HG02970 (cell line): ENCODE measurements around the gene UBAC2.

Experiments used
- ATAC-seq: cut with Tn5 transposase; IDR thresholded peaks from one replicate; pipeline ENCODE4 v1.9.1; 2021; ENCODE audit warnings: mild to moderate bottlenecking, moderate library complexity, moderate number of reproducible peaks; ENCODE audit not compliant: unreplicated experiment, low FRiP score

UBAC2 gene

DNA sequence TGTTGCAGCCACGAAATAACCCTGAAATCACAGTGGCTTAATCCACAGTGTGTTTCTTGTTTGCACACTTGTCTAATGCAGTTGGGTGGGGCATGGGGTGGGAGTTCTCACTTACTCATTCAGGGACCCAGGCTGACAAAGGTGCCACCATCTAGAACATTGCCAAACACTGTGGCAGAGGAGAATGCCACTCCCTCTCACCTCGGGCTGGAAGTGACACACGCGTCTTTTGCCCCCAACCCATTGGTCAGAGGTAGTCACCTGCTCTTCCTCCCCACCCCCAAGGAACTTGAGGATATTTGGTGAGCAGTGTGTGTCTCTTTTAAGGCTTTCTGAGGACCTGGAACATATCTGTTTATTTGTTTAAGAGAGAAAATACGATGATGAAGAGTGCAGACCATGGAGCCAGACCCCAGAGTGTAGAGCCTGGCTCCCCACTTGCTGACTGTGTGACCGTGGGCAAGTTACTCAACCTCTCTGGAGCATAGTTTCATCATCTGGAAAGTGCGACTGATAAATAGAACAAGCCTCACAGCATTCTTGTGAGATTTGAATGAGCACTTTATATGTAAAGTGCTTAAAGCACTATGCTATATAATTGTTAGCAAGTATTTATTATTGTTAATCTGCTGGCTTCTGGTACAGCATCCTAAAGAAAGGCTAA, 89.2 kb downstream of the UBAC2 start:
- ATAC-seq = no peak

DNA sequence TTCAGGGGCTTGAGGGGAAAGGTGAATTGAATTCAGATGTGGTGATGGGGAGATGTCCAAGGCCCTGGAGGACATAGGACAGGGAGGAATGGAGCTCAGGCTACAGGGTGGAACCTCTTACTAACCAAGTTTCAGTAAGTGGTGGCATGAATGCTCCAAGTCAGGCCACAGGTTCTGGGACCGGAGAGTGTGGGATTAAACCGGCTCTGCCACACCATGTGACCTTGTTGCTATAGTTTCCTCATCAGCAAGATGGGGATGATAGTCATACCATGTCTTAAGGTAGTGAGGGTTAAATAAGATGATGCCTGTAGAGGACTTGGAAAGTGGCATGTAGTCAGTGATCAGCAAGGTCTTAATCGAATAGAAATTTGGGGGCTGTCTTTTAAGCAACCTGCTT, 90.2 kb downstream of the UBAC2 start:
- ATAC-seq = no peak

DNA sequence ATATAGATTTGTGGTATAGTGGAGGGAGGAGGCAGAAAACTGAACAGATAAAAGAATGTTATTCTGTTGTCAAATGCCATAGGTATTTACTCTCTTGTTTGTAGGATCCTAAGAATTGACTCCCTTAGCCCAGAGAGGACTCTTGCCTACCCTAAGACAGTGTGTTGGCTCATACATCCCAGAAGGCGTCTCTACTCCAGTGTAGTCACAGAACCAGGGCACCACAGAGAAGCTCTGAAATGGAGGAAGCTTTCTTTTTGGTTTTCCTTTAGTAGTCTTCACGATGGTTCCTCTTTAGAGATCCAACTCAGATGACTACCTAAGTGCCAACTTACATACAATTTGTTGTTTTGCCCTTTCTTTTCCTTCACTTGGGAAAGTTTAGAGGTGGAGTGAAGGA, 92.5 kb downstream of the UBAC2 start:
- ATAC-seq = no peak

DNA sequence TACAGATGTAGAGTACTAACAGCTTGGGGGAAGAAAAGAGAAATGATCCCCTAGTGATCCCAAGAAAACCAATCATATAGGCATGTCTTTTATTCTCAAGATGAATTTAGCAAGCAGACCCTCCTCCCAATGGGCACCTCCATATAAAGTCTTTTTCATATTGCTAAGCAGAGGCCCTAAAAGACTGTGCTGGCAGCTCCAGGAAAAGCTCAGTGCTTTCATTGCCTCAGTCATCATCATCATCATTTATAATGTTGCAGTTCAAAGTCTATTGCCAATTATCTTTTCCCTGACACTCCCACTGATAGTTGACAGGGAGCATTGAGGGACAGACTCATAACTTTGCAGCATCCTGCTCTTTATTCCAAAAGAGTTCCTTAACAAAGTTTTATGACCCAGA, 93.5 kb downstream of the UBAC2 start:
- no peak for ATAC-seq

DNA sequence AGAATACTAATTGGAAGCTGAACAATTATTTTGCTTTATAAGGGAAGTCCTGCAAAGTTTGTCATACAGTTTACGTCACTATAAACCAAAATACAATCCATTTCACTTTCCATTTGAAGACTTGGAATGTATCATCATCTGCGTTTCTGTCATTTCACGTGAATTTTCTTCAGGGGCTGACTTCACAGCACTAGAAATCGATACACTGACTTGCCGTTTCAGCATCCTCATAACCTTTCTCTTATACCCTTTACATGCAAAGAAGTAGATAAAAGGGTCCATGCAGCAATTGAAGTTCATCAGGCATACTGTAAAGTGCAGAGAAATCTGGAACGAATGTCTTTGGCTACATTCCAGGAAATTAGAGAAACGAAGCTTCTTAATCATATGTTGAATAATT, 94.3 kb downstream of the UBAC2 start:
- ATAC-seq = no peak

DNA sequence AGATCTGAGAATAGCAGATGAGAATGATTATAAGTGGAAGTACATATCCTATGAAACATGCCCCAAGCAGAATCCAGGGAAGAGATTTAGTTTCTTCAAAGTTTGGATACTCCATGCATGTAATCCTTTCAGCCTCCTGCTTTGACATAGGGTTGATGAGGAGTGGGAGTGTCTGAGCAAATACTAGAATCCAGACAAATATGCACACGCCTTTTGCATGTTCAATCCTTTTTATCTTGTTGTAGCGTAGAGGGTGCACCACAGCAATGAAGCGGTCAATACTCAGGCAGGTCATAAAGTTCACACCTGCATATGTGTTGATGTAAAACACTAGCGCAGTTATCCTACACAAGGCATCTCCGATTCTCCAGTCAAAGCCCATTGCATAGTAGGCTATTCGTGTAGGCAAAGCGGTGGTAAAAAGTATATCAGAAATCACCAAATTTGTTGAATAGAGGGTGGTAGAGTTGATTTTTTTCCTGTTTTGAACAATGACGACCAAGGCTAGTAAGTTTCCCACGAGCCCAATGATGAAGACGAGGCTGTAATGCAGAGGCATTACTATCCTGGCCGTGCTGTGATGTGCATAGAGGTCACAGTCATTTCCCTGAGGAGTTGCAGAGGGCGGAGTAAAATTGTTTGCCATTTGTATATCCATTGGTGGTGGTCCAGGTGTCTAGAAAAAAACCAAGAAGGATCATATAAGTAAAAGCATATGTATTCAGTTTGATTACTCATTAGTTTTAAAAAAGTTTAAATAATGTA, 95.0 kb downstream of the UBAC2 start:
- ATAC-seq = no peak

DNA sequence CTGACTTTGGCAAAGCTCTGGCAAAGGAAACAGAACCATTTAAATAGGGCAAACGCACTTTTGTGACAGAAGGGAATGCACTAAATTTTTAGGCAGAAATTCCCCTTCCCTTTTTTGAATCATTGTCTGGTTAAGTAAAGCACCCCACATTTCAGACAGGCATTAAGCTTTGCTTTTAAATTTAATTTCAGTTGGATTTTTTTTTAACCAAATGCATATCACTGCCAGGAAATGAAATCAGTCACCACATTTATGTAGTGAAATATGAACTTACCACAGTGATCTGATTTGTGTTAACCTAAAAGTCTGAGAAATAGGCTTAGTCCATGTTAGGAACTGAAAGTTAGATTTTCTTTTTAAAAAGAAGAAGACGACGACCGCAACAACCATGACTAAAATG, 95.7 kb downstream of the UBAC2 start:
- no peak for ATAC-seq

DNA sequence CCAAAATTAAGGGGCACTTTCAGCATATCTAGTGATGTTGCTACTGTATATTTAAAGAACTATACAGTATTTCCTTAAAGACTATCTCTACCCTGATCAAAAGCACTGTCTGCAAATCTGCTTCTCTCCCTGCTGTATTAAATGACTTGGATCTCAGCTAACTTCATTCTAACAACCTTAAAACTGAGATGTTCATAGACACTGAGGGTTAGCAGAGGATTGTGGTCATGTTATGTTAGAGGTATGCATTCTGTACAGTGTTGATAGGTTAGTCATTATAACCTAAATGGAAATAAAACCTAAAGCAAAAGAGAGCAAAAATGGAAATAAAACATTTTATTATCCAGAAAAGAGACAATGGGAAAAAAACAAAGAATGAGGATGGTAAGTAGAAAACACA, 96.7 kb downstream of the UBAC2 start:
- ATAC-seq = no peak

DNA sequence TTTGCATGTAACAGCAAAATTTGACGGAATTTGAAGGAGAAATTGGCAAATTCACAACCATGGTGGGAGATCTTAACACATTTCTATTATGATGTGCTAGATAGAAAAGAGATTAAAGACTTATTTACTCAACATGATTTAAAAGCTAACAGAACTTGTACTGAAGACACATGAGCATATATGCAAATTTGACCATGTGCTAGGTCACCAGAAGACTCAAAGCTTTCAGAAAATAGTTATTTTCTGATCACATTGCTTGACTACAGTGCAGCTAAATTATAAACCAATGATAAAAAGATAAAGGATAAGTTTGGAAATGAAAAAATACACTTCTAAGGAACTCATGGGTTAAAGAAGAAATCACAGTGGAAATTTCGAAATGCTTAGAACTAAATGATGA, 97.4 kb downstream of the UBAC2 start:
- ATAC-seq = no peak

DNA sequence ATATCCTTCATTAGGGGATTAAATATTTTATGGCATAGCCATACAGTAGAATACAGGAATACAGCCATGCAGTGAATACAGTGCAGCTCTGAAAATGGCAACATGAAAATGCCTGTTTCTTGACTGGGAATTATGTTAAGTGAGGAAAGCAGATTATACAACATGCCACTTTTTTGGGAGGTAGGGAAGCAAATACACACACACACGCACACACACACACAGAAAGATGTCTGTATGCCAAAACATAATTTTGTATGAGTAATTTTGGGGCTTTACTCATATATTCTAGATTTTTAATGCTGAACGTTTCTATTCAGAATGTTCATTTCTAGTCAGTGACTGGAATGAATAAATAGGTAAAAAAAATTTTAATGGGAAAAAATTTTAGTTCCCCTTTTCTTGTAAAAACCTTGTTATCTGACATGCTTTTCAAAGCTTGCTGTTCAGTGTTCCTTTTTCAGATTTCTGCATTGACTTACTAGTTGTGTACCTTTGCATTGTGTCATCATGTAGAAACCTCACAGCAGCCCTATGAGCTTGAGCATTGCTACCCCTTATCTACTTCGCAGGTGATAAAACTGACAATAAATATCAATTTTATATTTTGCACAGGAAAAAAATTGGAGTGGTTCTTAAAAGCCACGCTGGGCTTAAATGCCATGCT, 98.7 kb downstream of the UBAC2 start:
- no peak for ATAC-seq

DNA sequence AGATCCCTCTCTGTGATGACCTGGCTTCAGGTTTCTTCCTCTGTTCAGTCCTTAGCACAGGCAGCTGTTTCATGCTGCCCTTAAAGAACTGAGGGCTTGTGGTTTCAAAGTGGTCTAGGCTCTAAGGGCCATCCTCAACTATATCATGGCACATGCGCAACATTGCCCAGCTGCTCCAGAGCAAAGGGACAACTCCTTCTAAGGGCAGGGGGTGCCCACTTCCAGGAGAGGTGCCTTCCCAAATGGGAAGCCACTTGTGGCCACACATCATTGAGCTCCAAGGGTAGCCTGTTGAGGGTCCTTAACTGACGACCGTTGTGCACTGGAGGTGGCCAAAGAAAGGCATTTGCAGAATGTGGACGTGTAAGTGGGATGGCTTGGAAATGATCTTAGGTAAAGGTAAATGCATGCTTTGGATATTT, 99.3 kb downstream of the UBAC2 start:
- ATAC-seq = no peak

DNA sequence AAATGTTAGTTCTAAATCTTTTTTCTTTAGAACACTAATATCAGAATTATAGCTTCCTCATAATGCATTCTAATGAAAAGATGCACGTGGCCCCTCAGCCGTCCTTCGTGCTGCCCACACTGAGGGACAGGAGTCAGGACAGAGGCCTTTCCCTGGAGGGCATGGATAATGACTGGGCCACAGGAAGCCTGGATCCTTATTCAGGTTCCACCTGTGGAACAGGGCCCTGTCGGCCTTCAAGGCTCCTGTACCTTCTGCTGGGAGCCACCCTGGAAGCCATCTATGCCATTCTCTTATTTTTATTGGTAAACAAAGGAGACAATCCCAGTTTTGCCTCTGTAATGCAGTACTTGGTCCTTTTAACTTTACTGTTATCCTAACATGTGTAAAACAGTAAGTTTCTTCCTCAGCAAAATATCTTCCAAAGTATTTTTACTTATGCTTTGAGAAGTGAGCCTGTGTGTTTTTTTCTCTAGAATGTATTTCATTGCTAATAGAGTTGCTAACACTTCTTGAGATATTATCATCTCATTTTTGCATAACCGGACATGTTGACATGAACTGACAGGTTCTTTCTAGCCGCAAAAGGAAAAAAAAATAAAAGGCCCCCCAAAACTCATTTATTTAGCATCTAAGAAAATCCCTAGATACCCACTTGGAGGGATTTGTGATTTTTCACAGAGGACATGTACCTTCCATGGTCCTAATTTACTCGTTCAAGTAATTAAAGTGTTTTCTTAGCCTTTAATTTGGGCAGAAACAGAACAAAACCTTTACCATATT, 100.6 kb downstream of the UBAC2 start:
- ATAC-seq = no peak

DNA sequence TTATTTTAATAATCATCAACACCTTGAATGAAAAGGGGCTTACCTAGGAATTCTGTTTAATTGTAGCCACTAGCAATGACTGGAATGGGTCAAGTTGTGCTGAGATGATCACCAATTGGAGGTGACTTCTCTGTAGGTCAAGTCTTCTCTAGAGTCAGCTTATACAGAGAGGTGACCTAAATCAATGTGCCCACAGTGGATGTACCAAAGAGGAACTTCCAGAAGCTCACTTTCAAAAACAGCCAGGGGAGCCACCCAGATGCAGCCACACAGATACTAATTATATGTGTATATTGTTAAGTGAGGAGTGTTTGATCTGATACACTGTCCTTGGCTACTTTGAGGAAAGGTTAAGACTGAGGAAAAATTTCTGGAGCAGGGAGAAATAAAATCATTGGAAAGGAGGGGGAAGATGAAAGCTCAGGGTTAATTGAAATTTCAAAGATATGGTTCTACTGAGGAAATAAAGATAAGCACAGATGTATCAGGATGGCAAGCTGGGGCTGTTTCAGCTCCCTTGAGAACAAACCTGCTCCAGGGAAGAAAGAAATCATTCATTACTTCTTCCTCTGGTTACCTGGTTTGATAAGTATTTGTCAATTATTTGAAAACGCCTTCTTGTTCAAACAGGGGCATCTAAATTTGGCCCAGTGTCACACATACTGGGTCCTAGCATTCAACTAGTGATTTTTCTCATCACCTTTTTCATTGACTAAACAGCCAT, 101.4 kb downstream of the UBAC2 start:
- ATAC-seq = no peak

DNA sequence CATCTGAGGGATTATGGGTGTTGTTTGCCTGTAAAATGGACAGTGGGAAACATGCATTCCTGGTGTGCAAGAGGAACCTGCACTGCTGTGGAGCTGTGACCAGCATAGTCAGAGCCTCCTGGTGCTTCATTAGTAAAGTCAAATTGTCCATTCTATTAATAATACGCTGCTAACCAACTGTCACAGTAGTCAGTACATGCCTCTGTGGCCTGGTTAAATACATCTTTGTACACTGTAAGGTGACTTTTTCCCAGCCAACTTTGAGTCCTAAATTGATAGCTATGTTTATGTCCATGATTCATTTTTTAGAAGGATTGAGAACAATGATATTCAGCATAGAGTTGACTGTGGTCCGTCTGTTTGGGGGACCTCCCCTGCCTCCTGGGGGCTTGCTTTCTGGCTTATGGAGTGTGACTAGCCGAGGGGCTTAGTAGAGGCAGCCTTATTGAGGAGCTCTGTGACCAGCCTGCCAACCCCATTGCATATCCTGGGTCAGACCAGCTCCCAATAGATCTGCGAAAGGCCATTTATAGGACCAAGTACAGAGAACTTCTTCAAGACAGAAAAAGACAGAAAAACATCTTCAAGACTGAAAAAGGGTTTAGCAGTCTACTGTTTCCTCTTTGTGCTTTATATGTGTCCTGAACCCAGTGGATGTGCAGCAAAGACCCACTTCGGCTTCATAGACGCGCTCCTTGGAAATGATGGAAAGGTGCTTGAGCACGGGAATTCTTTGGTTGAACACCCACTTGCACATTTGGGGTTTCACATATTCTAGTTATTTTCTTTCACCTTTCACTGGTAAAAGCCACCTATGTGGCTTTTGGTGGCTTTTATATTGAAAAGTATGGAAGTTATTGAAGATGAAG, 102.2 kb downstream of the UBAC2 start:
- ATAC-seq = no peak

DNA sequence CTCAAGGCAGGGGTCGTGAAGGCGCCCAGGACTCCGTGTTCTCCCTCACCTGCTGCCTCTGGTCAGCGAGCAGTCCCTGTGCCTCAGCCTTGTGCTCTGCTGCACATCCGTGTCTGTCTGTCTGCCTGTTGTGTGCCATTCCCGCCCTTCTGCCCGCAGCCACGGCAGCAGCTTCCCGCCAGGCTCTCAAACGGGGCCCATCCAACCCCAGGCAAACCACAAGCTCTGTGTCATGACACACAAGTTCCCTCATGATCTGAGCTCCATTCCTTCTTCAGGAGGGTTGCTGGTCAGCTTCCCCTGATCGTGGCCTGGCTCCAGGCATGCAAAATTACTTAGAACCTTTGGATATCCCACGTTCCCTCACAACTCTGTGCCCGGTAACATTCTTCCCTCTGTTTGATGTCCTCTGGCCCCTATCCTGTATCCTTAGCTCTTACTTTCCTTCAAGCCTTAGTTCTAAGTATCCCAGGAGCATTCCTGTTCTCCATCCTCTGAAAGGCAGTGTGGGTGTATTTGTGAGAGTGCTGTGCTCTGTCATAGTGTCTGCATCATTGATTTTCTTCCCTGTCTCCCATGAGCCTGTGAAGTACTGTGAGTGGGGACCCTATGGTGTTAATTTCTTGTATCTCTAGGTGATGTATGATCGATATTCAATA, 103.3 kb downstream of the UBAC2 start:
- no peak for ATAC-seq

DNA sequence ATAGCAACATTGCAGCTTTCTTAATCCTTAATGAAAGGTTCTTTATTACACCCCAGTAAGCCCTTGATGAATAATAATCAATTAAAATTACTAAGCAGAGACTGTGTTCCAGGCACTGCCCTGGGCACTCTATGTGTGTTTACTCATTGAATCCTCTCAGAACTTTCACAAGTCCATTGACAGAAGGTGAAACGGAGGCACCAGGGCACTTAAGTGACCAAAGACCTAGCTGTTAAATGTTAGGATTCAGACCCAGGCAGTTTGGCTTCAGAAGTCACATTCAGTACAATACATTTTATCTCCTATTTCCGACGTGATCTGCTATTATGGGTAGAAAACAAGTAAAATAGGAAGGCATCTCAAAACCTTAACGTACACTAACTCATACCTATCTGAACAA, 103.9 kb downstream of the UBAC2 start:
- no peak for ATAC-seq

DNA sequence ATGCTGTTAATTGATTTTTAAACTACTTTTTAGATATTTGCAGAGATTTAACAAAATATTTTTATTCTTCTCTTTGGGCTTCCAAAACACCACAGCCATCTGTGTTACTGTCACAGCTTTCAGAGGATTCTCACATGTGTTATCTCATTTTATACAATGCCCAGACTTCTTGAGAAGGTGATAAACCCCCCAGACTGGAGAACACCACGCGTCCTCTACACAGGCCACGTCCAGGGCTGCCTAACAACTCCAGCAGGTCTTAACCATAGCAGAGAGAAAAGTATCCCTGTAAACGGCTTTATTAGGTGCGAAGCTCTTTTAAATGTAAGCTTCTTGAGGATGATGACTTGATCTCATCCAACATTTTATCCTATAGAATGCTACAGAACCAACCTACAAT, 104.5 kb downstream of the UBAC2 start:
- ATAC-seq = no peak

DNA sequence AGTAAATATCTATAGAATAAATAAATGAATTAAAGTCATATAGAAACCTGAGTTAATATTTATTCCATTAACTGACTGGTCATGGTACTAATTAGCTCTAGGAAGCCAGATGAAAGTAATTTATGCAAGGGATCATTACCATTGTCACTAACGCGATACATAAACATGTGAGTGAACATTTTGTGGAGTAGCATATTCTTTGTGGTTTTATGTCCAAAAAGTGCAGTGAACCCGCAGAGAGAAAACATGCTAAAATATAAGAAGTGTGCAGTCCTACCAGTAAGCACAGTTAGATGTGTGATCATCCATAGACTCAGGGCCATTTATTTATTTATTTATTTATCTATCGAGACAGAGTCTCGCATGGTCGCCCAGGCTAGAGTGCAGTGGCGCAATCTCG, 104.9 kb downstream of the UBAC2 start:
- no peak for ATAC-seq

DNA sequence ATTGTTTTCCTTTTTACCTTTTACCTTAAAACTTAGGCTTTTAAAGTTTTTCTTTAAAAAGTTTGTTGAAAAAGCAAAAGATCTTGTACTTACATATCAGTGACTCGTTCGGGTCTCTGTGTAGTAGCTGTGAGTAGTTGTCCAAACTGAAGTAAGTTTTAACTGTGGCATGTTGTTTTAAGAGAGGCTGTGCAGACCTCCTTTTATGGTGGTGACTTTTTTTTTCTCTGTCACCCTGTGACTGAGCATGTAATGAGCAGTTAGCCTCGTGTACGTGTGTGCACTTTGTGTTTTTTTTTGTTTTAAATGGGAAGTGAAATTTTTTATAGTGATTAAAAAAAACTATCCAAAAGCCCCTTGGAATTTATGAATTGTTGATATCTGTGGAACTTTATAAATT, 106.6 kb downstream of the UBAC2 start, which contains the start of gene GPR183:
Gene GPR183 (minus strand): TSS at position 153 of the 400 bp plus-strand sequence. CDS start 11,254 bp downstream, outside the sequence.
- peak; percentile 52 for ATAC-seq
